Measurements from ENCODE around the gene SERPINA7. TPM values are rescaled to one million over a fixed set of nuclear protein-coding genes. Genes with fewer than 3 reads are reported as not detected.
"Not testable (repeated sequence)": the region's sequence is repeated elsewhere in the genome, so short reads cannot be mapped to it uniquely, and the experiment has no call there.

Gene SERPINA7
- total RNA-seq, 1 donor from 2014 or later, result not detected

- H3K27me3 Mint-ChIP-seq, result no peaks in the 10 kb centered on the region
- H3K36me3 Mint-ChIP-seq (ENCODE audit: insufficient read depth), result no peaks in the 10 kb centered on the region
- no peaks in the 10 kb centered on the region for H3K4me1 Mint-ChIP-seq (ENCODE audit: low read depth)
- no peak overlapping the region for H3K27ac Mint-ChIP-seq
- no peak overlapping the region for H3K4me3 Mint-ChIP-seq (ENCODE audit: low read depth)
- DNase-seq (ENCODE audit: low spot score, unreplicated experiment), result no peak
- peaks cover 65% of the 10 kb centered on the region for H3K9me3 Mint-ChIP-seq (ENCODE audit: low read depth)
- TF ChIP-seq, protein P1, sequence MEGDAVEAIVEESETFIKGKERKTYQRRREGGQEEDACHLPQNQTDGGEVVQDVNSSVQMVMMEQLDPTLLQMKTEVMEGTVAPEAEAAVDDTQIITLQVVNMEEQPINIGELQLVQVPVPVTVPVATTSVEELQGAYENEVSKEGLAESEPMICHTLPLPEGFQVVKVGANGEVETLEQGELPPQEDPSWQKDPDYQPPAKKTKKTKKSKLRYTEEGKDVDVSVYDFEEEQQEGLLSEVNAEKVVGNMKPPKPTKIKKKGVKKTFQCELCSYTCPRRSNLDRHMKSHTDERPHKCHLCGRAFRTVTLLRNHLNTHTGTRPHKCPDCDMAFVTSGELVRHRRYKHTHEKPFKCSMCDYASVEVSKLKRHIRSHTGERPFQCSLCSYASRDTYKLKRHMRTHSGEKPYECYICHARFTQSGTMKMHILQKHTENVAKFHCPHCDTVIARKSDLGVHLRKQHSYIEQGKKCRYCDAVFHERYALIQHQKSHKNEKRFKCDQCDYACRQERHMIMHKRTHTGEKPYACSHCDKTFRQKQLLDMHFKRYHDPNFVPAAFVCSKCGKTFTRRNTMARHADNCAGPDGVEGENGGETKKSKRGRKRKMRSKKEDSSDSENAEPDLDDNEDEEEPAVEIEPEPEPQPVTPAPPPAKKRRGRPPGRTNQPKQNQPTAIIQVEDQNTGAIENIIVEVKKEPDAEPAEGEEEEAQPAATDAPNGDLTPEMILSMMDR (IDR thresholded peaks at IDR 0.05; ENCODE audit: unreplicated experiment), result no peak
Measured at GRCh38 chrX:106000203-106000602, 38.3 kb downstream of the SERPINA7 start.

- TF ChIP-seq, protein P1 (IDR thresholded peaks at IDR 0.05; ENCODE audit: unreplicated experiment), result no peak
- peaks cover 59% of the 10 kb centered on the region for H3K9me3 Mint-ChIP-seq (ENCODE audit: low read depth)
- no peaks in the 10 kb centered on the region for H3K36me3 Mint-ChIP-seq (ENCODE audit: insufficient read depth)
- DNase-seq (ENCODE audit: low spot score, unreplicated experiment), result no peak
- H3K4me3 Mint-ChIP-seq (ENCODE audit: low read depth), result no peak overlapping the region
- H3K27me3 Mint-ChIP-seq, result no peaks in the 10 kb centered on the region
- no peak overlapping the region for H3K27ac Mint-ChIP-seq
- H3K4me1 Mint-ChIP-seq (ENCODE audit: low read depth), result no peaks in the 10 kb centered on the region
Measured at GRCh38 chrX:105999294-105999693, 39.2 kb downstream of the SERPINA7 start.

- H3K36me3 Mint-ChIP-seq (ENCODE audit: insufficient read depth); H3K4me3 Mint-ChIP-seq (ENCODE audit: low read depth); DNase-seq (ENCODE audit: low spot score, unreplicated experiment); H3K4me1 Mint-ChIP-seq (ENCODE audit: low read depth); H3K27ac Mint-ChIP-seq; H3K27me3 Mint-ChIP-seq: not testable (repeated sequence)
- peaks cover 46% of the 10 kb centered on the region for H3K9me3 Mint-ChIP-seq (ENCODE audit: low read depth)
Measured at GRCh38 chrX:105988487-105988886, 50.0 kb downstream of the SERPINA7 start.

Other genes starting within 250 kb of the SERPINA7 start
- gene NRK, start 216.2 kb downstream of the SERPINA7 start, total RNA-seq, result 7.1 and 9.8 TPM in 2 replicates
- 1.4 and 1.7 TPM in 2 replicates for gene PWWP3B, start 129.6 kb upstream of the SERPINA7 start, total RNA-seq

Data from progenitor cell of endocrine pancreas (in vitro differentiated cells).